Small intestine (tissue), 7 donors: ENCODE data around the gene SLC4A3. TPM values are rescaled to one million over a fixed set of nuclear protein-coding genes. Genes with fewer than 3 reads are reported as not detected.

Experiments
- DNase-seq, 2 donors: peaks; one replicate each; pipeline versions ENCODE4 v3.0.0 to v3.0.0-alpha.2; 2013
- FAIRE-seq: peaks from 2 replicates; lab custom pipeline; 2012; peaks lifted over from hg19 to GRCh38; lab: Jason Lieb, UNC
- H3K27ac ChIP-seq, 3 donors: one replicate each; pipeline ENCODE4 v1.5.1; 2013; ENCODE audit warnings: low read length in 2 of 3, mild to moderate bottlenecking in 2 of 3, control low read depth in 1 of 3, inconsistent platforms in 1 of 3, low read depth in 1 of 3, moderate library complexity in 1 of 3
- H3K27me3 ChIP-seq, 3 donors: one replicate each; pipeline ENCODE4 v1.6.1; 2013; ENCODE audit warnings: low read length in 3 of 3, inconsistent platforms in 1 of 3; ENCODE audit not compliant: control insufficient read depth in 3 of 3, insufficient read depth in 3 of 3
- H3K36me3 ChIP-seq, 3 donors: one replicate each; pipeline ENCODE4 v1.6.1; 2013; ENCODE audit warnings: low read length in 3 of 3, inconsistent platforms in 1 of 3, low read depth in 1 of 3, mild to moderate bottlenecking in 1 of 3, moderate library complexity in 1 of 3; ENCODE audit not compliant: control insufficient read depth in 3 of 3, insufficient read depth in 2 of 3
- H3K4me1 ChIP-seq, 3 donors: one replicate each; pipeline ENCODE4 v1.6.1; 2013; ENCODE audit warnings: low read length in 2 of 3, inconsistent platforms in 1 of 3, low read depth in 1 of 3, mild to moderate bottlenecking in 1 of 3, moderate library complexity in 1 of 3; ENCODE audit not compliant: control insufficient read depth in 3 of 3, insufficient read depth in 2 of 3
- H3K4me3 ChIP-seq, 3 donors: one replicate each; pipeline ENCODE4 v1.5.1; 2013; ENCODE audit warnings: low read length in 3 of 3, control low read depth in 1 of 3, inconsistent platforms in 1 of 3, low read depth in 1 of 3, mild to moderate bottlenecking in 1 of 3, moderate library complexity in 1 of 3
- H3K9me3 ChIP-seq, 2 donors: one replicate each; pipeline ENCODE4 v1.6.1; 2013; ENCODE audit warnings: low read depth in 1 of 2, low read length in 1 of 2; ENCODE audit not compliant: control insufficient read depth in 2 of 2, insufficient read depth in 1 of 2
- WGBS, 3 donors: extraction: QIAGEN DNeasy Blood & Tissue Kit; methylation state at CpG; one replicate each; pipeline ENCODE4 v1.1.7; 2013; 5-methylcytosine and 5-hydroxymethylcytosine counted together
- polyA plus RNA-seq, 4 donors: library from polyadenylated mRNA; stranded (reverse) in 3 of 4; unstranded in 1 of 4; fragments of 200-250 nt in 3 of 4; fragments of 120-200 nt in 1 of 4; gene quantifications; one replicate each; pipeline versions ENCODE4 v1.2.1 to v1.2.3, GENCODE V29; 2013
- donor health status: healthy with polysubstance abuse.
- donor health status: control.
- donor health status: control.
- donor health status: Bipolar disorder and iron deficiency.
- donor health status: healthy.

The SLC4A3 gene
- polyA plus RNA-seq, 4 donors: 1.0 to 2.2 (median 1.1) TPM; not detected in 1

GRCh38 chr2:219689676-219690628 lies 62.5 kb downstream of the SLC4A3 start:
- no peaks in the 10 kb centered on the region for H3K9me3 ChIP-seq
- no peak overlapping the region for H3K27ac ChIP-seq
- 30 to 44% (median 33%) methylated on average over 17 of the region's 17 CpGs for WGBS, 3 donors
- no peaks in the 10 kb centered on the region for H3K36me3 ChIP-seq
- H3K4me3 ChIP-seq: no peak overlapping the region
- FAIRE-seq: peak; percentile 5
- H3K27me3 ChIP-seq: peaks cover 0 to 8% (median 0%) of the 10 kb centered on the region in 3 donors
- H3K4me1 ChIP-seq: no peaks in the 10 kb centered on the region
- peak; percentile 52 to 70 for DNase-seq

GRCh38 chr2:219691571-219691970 lies 64.1 kb downstream of the SLC4A3 start:
- no peak for DNase-seq

More at GRCh38 chr2:219691571-219691970, 64.1 kb downstream of the SLC4A3 start:
- peaks cover 0 to 8% (median 3%) of the 10 kb centered on the region in 3 donors for H3K27me3 ChIP-seq
- no peaks in the 10 kb centered on the region for H3K9me3 ChIP-seq
- H3K4me3 ChIP-seq: no peak overlapping the region
- H3K36me3 ChIP-seq: no peaks in the 10 kb centered on the region
- H3K4me1 ChIP-seq: no peaks in the 10 kb centered on the region
- FAIRE-seq: no peak
- 68 to 75% (median 68%) methylated on average over 10 of the region's 10 CpGs for WGBS, 3 donors
- H3K27ac ChIP-seq: no peak overlapping the region

Other genes starting within 250 kb of the SLC4A3 start
- 100 to 1,000 TPM in 3 of 4 donors, 10 to 100 TPM in 1; 98.2 to 200 (median 165) TPM for gene DNPEP, start 239.7 kb upstream of the SLC4A3 start, polyA plus RNA-seq
- 100 to 1,000 TPM in 1 of 4 donors, 10 to 100 TPM in 3; 24.6 to 178 (median 67.4) TPM for gene DES, start 209.3 kb upstream of the SLC4A3 start, polyA plus RNA-seq
- gene SPEG, start 192.8 kb upstream of the SLC4A3 start, polyA plus RNA-seq: 10 to 100 TPM in 1 of 4 donors, 1 to 10 TPM in 2, under 1 TPM in 1; 0.45 to 15.7 (median 5.3) TPM
- 10 to 100 TPM; 52.6 to 63.5 (median 61.3) TPM for gene GMPPA, start 128.7 kb upstream of the SLC4A3 start, polyA plus RNA-seq
- gene ASIC4, start 113.1 kb upstream of the SLC4A3 start, polyA plus RNA-seq: under 1 TPM in 2 of 4 donors, not detected in 2; 0.04 to 0.10 TPM
- 10 to 100 TPM in 3 of 4 donors, 1 to 10 TPM in 1; 8.7 to 96.1 (median 50.4) TPM for gene CHPF, start 83.8 kb upstream of the SLC4A3 start, polyA plus RNA-seq
- gene TMEM198, start 83.6 kb upstream of the SLC4A3 start, polyA plus RNA-seq: 10 to 100 TPM in 2 of 4 donors, 1 to 10 TPM in 2; 1.8 to 23.5 (median 14.8) TPM
- 10 to 100 TPM in 3 of 4 donors, 1 to 10 TPM in 1; 4.5 to 97.4 (median 15.4) TPM for gene OBSL1, start 56.1 kb upstream of the SLC4A3 start, polyA plus RNA-seq
- gene INHA, start 55.3 kb upstream of the SLC4A3 start, polyA plus RNA-seq: under 1 TPM in 2 of 4 donors, not detected in 2; 0.18 to 0.78 TPM
- 10 to 100 TPM; 20.4 to 38.9 (median 23.2) TPM for gene STK11IP, start 29.8 kb upstream of the SLC4A3 start, polyA plus RNA-seq